Neural progenitor cell (in vitro differentiated cells): Measurements from ENCODE around the gene MPL. TPM values are rescaled to one million over a fixed set of nuclear protein-coding genes. Genes with fewer than 3 reads are reported as not detected.

Experiments
- DNase-seq: peaks from one replicate; pipeline ENCODE4 v3.0.0-alpha.2; 2016; ENCODE audit warnings: low spot score
- H2AFZ ChIP-seq: fragments of 200-600 bp; sonication (generic); replicated peaks from 2 replicates; pipeline ENCODE4 v1.6.1; 2016; ENCODE audit warnings: antibody characterized with exemption
- H3F3A ChIP-seq: fragments of 200-600 bp; sonication (generic); 2 replicates; pipeline ENCODE4 v1.6.1; 2016; ENCODE audit warnings: antibody characterized with exemption, low read depth
- H3K27ac ChIP-seq: fragments of 200-600 bp; sonication (generic); 2 replicates; pipeline ENCODE4 v1.5.1; 2016; ENCODE audit warnings: mild to moderate bottlenecking
- H3K27me3 ChIP-seq: fragments of 200-600 bp; sonication (generic); 2 replicates; pipeline ENCODE4 v1.6.1; 2016; ENCODE audit warnings: mild to moderate bottlenecking, moderate library complexity
- H3K36me3 ChIP-seq: fragments of 200-600 bp; sonication (generic); 2 replicates; pipeline ENCODE4 v1.5.1; 2016
- H3K4me1 ChIP-seq: fragments of 200-600 bp; sonication (generic); 2 replicates; pipeline ENCODE4 v1.6.1; 2016; ENCODE audit warnings: mixed run types
- H3K4me2 ChIP-seq: fragments of 200-600 bp; sonication (generic); 2 replicates; pipeline ENCODE4 v1.6.1; 2016
- H3K4me3 ChIP-seq: fragments of 200-600 bp; sonication (generic); 2 replicates; pipeline ENCODE4 v1.5.1; 2016
- H3K79me2 ChIP-seq: fragments of 200-600 bp; sonication (generic); 2 replicates; pipeline ENCODE4 v1.6.1; 2016; ENCODE audit warnings: low read depth
- H3K9ac ChIP-seq: fragments of 200-600 bp; sonication (generic); 2 replicates; pipeline ENCODE4 v1.6.1; 2016
- H3K9me3 ChIP-seq: fragments of 200-600 bp; sonication (generic); 2 replicates; pipeline ENCODE4 v1.5.1; 2016; ENCODE audit warnings: low read depth
- H4K20me1 ChIP-seq: fragments of 200-600 bp; sonication (generic); 2 replicates; pipeline ENCODE4 v1.6.1; 2016; ENCODE audit warnings: low read depth
- H3K27ac Mint-ChIP-seq: 3 replicates; pipeline ENCODE4 v1.8.0; 2021; ENCODE audit warnings: mixed read lengths
- H3K27me3 Mint-ChIP-seq: 2 replicates; pipeline ENCODE4 v1.8.0; 2022; ENCODE audit warnings: low read depth, mild to moderate bottlenecking, inconsistent platforms, moderate library complexity, mixed read lengths; ENCODE audit not compliant: insufficient read depth
- H3K36me3 Mint-ChIP-seq: 3 replicates; pipeline ENCODE4 v1.8.0; 2021; ENCODE audit warnings: mixed read lengths
- H3K4me1 Mint-ChIP-seq: 3 replicates; pipeline ENCODE4 v1.8.0; 2021; ENCODE audit warnings: mixed read lengths
- H3K4me3 Mint-ChIP-seq: 3 replicates; pipeline ENCODE4 v1.8.0; 2021; ENCODE audit warnings: mild to moderate bottlenecking, moderate library complexity, mixed read lengths
- H3K9me3 Mint-ChIP-seq: 3 replicates; pipeline ENCODE4 v1.8.0; 2020; ENCODE audit warnings: mixed read lengths
- CTCF ChIP-seq: fragments of 200-600 bp; sonication (generic); IDR thresholded peaks from 2 replicates; pipeline ENCODE4 v1.5.1; 2017; ENCODE audit warnings: antibody characterized with exemption, mild to moderate bottlenecking
- EZH2 ChIP-seq: fragments of 200-600 bp; sonication (generic); IDR thresholded peaks from 2 replicates; pipeline ENCODE4 v1.6.1; 2017; ENCODE audit warnings: antibody characterized with exemption, mild to moderate bottlenecking, moderate library complexity
- EZH2phosphoT487 ChIP-seq: fragments of 200-600 bp; sonication (generic); IDR thresholded peaks from 2 replicates; pipeline ENCODE4 v1.6.1; 2017; ENCODE audit warnings: antibody characterized with exemption
- total RNA-seq: library from RNA; depleted of rRNA; stranded (reverse); fragments of >200 nt; gene quantifications from 2 replicates; pipeline ENCODE4 v1.2.3, GENCODE V29; 2015; ENCODE audit warnings: low replicate concordance

Gene MPL
- total RNA-seq, 1 donor from 2014 or later: not detected

- Mint-ChIP-seq H3K36me3 (peaks cover 2% of the 10 kb centered on the region), H3K27me3 (peaks cover 1% of the 10 kb centered on the region), H3K27ac (no peak overlapping the region), H3K4me3 (no peak overlapping the region), H3K4me1 (peaks cover 12% of the 10 kb centered on the region), H3K9me3 (no peaks in the 10 kb centered on the region)
- Histone ChIP-seq H3K79me2 (no peaks in the 10 kb centered on the region), H3K9me3 (no peaks in the 10 kb centered on the region), H4K20me1 (no peaks in the 10 kb centered on the region), H3F3A (peaks cover 8% of the 10 kb centered on the region), H2AFZ (no peak overlapping the region), H3K4me2 (no peak overlapping the region), H3K9ac (no peak overlapping the region), H3K27me3 (no peaks in the 10 kb centered on the region), H3K36me3 (no peaks in the 10 kb centered on the region), H3K4me1 (peaks cover 6% of the 10 kb centered on the region), H3K4me3 (no peak overlapping the region), H3K27ac (no peak overlapping the region)
- DNase-seq: no peak
- TF ChIP-seq EZH2phosphoT487 (no peak), CTCF (no peak), EZH2 (no peak)
Observed at GRCh38 chr1:43373066-43373940, 35.7 kb downstream of the MPL start.

GRCh38 chr1:43376723-43377235 is 39.2 kb downstream of the MPL start:
- Histone ChIP-seq H3K4me3 (no peak overlapping the region), H3K4me2 (no peak overlapping the region), H2AFZ (no peak overlapping the region), H4K20me1 (no peaks in the 10 kb centered on the region), H3K27ac (no peak overlapping the region), H3K79me2 (no peaks in the 10 kb centered on the region), H3K9ac (no peak overlapping the region), H3K27me3 (no peaks in the 10 kb centered on the region), H3K36me3 (no peaks in the 10 kb centered on the region), H3K9me3 (no peaks in the 10 kb centered on the region), H3F3A (no peaks in the 10 kb centered on the region), H3K4me1 (peaks cover 4% of the 10 kb centered on the region)
- TF ChIP-seq EZH2phosphoT487 (no peak), EZH2 (no peak), CTCF (no peak)
- DNase-seq: no peak
- Mint-ChIP-seq H3K27me3 (peaks cover 6% of the 10 kb centered on the region), H3K4me1 (peaks cover 9% of the 10 kb centered on the region), H3K27ac (no peak overlapping the region), H3K36me3 (peaks cover 5% of the 10 kb centered on the region), H3K9me3 (no peaks in the 10 kb centered on the region), H3K4me3 (no peak overlapping the region)

GRCh38 chr1:43377831-43378230 is 40.2 kb downstream of the MPL start:
- Histone ChIP-seq H4K20me1 (peaks cover 6% of the 10 kb centered on the region), H3K9ac (no peak overlapping the region), H3F3A (peaks cover 8% of the 10 kb centered on the region), H3K79me2 (no peaks in the 10 kb centered on the region), H3K27ac (no peak overlapping the region), H2AFZ (no peak overlapping the region), H3K4me1 (peaks cover 15% of the 10 kb centered on the region), H3K9me3 (no peaks in the 10 kb centered on the region), H3K36me3 (no peaks in the 10 kb centered on the region), H3K4me2 (no peak overlapping the region), H3K4me3 (no peak overlapping the region), H3K27me3 (no peaks in the 10 kb centered on the region)
- H3K27ac Mint-ChIP-seq: no peak overlapping the region
- peaks cover 16% of the 10 kb centered on the region for H3K4me1 Mint-ChIP-seq
- peaks cover 5% of the 10 kb centered on the region for H3K36me3 Mint-ChIP-seq
- H3K27me3 Mint-ChIP-seq: peaks cover 6% of the 10 kb centered on the region
- DNase-seq: no peak
- TF ChIP-seq EZH2: no peak
- TF ChIP-seq CTCF: no peak
- TF ChIP-seq EZH2phosphoT487: no peak
- H3K4me3 Mint-ChIP-seq: no peak overlapping the region
- no peaks in the 10 kb centered on the region for H3K9me3 Mint-ChIP-seq
